ENCODE results near the gene SLC6A13. TPM values are rescaled to one million over a fixed set of nuclear protein-coding genes. Genes with fewer than 3 reads are reported as not detected.

The SLC6A13 gene
- total RNA-seq, 2 donors from 2014 or later = 0.85 TPM; not detected in 1

DNA sequence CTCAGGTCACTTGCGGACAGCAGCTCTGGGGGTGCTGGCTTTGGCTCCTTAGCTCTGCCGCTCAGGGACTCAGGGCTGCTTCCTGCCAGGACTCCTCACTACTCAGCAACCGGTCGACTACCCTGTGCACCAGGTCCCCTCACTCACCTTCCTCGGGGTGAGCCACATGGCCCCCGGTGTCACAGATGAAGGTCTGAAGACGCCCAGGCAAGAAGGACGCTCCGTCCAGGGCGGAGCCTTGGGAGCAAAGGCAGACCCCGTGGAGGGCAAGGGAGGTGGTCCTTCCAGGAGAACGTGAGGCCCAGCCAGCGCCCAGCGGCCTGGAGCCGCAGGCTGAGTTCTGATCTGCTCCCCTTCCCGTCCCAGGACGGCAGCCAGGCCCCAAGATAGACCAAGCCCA lies 80.7 kb downstream of the SLC6A13 start:
- DNase-seq (ENCODE audit: low spot score) = no peak

DNA sequence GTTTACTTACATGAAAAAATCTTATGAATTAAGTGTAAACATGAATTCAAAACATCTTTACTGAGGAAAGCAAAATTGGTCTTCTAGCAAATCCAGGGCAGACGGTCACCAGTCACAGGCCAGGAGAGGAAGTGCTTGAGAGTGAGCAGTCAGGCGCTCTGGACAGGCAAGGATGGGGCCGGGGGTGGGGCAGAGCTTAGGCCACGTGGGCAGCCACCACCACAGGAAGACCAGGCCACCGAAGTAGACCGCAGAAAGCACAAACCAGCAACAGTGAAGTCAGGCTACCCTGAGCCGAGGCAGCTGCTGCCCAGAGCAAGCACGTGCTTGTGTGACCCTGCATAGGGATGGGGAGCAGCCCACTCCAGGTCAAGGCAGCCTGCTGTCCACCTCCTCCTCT lies 82.2 kb downstream of the SLC6A13 start:
- TF ChIP-seq, protein P1, sequence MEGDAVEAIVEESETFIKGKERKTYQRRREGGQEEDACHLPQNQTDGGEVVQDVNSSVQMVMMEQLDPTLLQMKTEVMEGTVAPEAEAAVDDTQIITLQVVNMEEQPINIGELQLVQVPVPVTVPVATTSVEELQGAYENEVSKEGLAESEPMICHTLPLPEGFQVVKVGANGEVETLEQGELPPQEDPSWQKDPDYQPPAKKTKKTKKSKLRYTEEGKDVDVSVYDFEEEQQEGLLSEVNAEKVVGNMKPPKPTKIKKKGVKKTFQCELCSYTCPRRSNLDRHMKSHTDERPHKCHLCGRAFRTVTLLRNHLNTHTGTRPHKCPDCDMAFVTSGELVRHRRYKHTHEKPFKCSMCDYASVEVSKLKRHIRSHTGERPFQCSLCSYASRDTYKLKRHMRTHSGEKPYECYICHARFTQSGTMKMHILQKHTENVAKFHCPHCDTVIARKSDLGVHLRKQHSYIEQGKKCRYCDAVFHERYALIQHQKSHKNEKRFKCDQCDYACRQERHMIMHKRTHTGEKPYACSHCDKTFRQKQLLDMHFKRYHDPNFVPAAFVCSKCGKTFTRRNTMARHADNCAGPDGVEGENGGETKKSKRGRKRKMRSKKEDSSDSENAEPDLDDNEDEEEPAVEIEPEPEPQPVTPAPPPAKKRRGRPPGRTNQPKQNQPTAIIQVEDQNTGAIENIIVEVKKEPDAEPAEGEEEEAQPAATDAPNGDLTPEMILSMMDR (IDR thresholded peaks at IDR 0.05) = no peak
- TF ChIP-seq POLR2AphosphoS5 (IDR thresholded peaks at IDR 0.05) (no peak), POLR2A (IDR thresholded peaks at IDR 0.05) (no peak)
- DNase-seq (ENCODE audit: low spot score) = no peak
- H3K27me3 ChIP-seq (replicated peaks; ENCODE audit: insufficient read depth) = no peaks in the 10 kb centered on the region
- WGBS = 59% methylated on average over 8 of the region's 8 CpGs
- no peaks in the 10 kb centered on the region for H3K9me3 ChIP-seq
- no peaks in the 10 kb centered on the region for H3K36me3 ChIP-seq
- no peak overlapping the region for H3K27ac ChIP-seq
- no peaks in the 10 kb centered on the region for H3K4me1 ChIP-seq (replicated peaks)
- intact Hi-C loops (cut with DNase I) = no loop called here
- H3K4me3 ChIP-seq = no peak overlapping the region

More for the DNA sequence above, 80.7 kb downstream of the SLC6A13 start:
- H3K4me1 ChIP-seq (replicated peaks) = no peaks in the 10 kb centered on the region
- 86% methylated on average over 15 of the region's 17 CpGs for WGBS
- no peaks in the 10 kb centered on the region for H3K27me3 ChIP-seq (replicated peaks; ENCODE audit: insufficient read depth)
- H3K36me3 ChIP-seq = no peaks in the 10 kb centered on the region
- H3K9me3 ChIP-seq = no peaks in the 10 kb centered on the region
- H3K27ac ChIP-seq = no peak overlapping the region
- no peak overlapping the region for H3K4me3 ChIP-seq
- intact Hi-C loops (cut with DNase I) = no loop called here
- no peak for TF ChIP-seq POLR2A (IDR thresholded peaks at IDR 0.05)

DNA sequence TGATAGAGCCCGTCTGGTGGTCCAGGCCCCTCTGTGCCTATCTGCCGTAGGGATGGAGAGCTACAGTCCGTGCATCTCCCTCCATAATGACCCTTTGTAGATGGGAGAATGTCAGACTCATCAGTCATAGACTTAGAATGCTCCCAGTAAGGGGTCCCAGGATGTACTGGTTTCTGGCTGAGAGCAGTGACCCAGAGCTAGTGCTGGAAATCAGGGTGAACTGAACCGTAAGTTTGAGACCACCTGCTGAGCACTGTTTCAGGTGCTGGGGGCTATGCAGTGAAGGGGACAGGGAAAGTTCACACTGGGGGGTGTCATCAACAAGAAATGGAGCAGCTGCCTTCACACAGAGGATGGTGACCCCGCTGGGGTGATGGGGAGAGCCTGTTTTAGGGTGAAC lies 82.8 kb downstream of the SLC6A13 start:
- H3K4me3 ChIP-seq = no peak overlapping the region
- DNase-seq (ENCODE audit: low spot score) = no peak
- WGBS = 93% methylated on average over 5 of the region's 5 CpGs
- no peaks in the 10 kb centered on the region for H3K27me3 ChIP-seq (replicated peaks; ENCODE audit: insufficient read depth)
- no peaks in the 10 kb centered on the region for H3K9me3 ChIP-seq
- H3K27ac ChIP-seq = no peak overlapping the region
- TF ChIP-seq, protein P1 (IDR thresholded peaks at IDR 0.05) = no peak
- TF ChIP-seq POLR2A (IDR thresholded peaks at IDR 0.05) (no peak), POLR2AphosphoS5 (IDR thresholded peaks at IDR 0.05) (no peak)
- intact Hi-C loops (cut with DNase I) = no loop called here
- no peaks in the 10 kb centered on the region for H3K4me1 ChIP-seq (replicated peaks)
- no peaks in the 10 kb centered on the region for H3K36me3 ChIP-seq

DNA sequence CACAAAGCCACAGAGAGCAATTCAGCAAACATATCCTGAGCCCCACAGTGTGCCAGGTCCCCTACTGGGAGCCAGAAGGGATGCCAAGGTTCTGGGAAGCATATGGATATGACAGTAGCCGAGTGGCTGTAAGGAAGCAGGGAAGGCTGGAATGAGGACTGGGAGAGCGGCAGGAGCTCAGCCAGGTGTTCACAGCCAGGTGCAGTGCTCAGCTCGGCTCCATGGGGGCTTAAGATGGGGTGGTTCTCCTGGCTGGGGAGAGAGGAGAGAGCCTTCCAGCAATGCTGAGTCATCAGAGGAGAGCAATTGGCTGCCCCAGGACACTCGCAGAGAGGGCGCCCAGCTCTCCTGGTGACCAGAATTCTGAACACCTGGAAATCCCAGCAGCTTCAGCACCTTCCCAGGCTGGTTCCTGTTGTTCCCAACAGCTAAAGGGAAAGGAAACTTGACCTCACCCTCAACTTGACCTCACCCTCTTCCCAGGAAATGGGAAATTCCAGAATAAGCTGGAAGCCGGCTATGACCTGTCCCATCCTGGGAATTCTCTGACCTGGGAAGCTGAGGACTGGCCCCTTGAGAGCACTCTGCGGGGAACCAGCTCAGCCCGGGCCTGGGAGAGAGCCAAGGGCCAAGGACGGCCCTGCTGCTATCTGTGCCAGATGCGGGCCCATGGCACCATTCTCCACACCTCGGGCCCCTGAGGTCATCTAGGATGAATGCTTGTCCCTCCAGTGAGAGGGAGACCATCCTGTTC lies 83.3 kb downstream of the SLC6A13 start:
- Histone ChIP-seq H3K36me3 (no peaks in the 10 kb centered on the region), H3K27ac (no peak overlapping the region), H3K9me3 (no peaks in the 10 kb centered on the region), H3K4me3 (no peak overlapping the region), H3K27me3 (replicated peaks; ENCODE audit: insufficient read depth) (no peaks in the 10 kb centered on the region), H3K4me1 (replicated peaks) (no peaks in the 10 kb centered on the region)
- 70% methylated on average over 11 of the region's 11 CpGs for WGBS
- no peak for DNase-seq (ENCODE audit: low spot score)
- TF ChIP-seq, protein P1 (IDR thresholded peaks at IDR 0.05) = no peak
- TF ChIP-seq POLR2A (IDR thresholded peaks at IDR 0.05) = no peak
- TF ChIP-seq POLR2AphosphoS5 (IDR thresholded peaks at IDR 0.05) = no peak
- intact Hi-C loops (cut with DNase I) = no loop called here

DNA sequence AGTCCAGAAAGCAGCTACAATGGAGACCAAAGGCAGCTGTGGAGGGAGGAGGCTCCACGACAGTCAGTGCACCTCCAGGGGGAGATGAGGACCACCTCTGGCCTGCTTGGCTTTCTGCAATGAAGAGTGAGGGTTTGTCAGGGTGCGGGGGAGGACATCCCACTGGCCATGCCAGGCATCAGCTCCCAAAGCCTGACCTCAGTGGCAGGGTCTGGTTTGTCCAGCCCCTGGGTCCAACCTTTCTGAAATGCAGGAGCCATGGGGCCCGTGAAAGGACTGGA lies 83.9 kb downstream of the SLC6A13 start:
- H3K4me1 ChIP-seq (replicated peaks) = no peaks in the 10 kb centered on the region

More for the DNA sequence above, 83.9 kb downstream of the SLC6A13 start:
- Histone ChIP-seq H3K36me3 (no peaks in the 10 kb centered on the region), H3K4me3 (no peak overlapping the region), H3K27ac (no peak overlapping the region), H3K27me3 (replicated peaks; ENCODE audit: insufficient read depth) (no peaks in the 10 kb centered on the region), H3K9me3 (no peaks in the 10 kb centered on the region)
- 76% methylated on average over 3 of the region's 3 CpGs for WGBS
- DNase-seq (ENCODE audit: low spot score) = no peak
- intact Hi-C loops (cut with DNase I) = no loop called here
- TF ChIP-seq, protein P1 (IDR thresholded peaks at IDR 0.05) = no peak
- no peak for TF ChIP-seq POLR2A (IDR thresholded peaks at IDR 0.05)
- no peak for TF ChIP-seq POLR2AphosphoS5 (IDR thresholded peaks at IDR 0.05)
